KOPT-K1 (cell line): ENCODE measurements around the gene NMRK2.
"Not testable (repeated sequence)": the region's sequence is repeated elsewhere in the genome, so short reads cannot be mapped to it uniquely, and the experiment has no call there.

Experiments used
- H3K27ac ChIP-seq: fragments of 200-600 bp; sonication (generic); 2 replicates; pipeline ENCODE4 v1.5.1; 2016; ENCODE audit warnings: antibody characterized with exemption, mild to moderate bottlenecking, low read depth, low read length; ENCODE audit not compliant: poor library complexity, severe bottlenecking
- H3K36me3 ChIP-seq: fragments of 200-600 bp; sonication (generic); 2 replicates; pipeline ENCODE4 v1.5.1; 2017; ENCODE audit warnings: antibody characterized with exemption, mild to moderate bottlenecking, low read length, moderate library complexity; ENCODE audit not compliant: insufficient read depth
- H3K9me3 ChIP-seq: fragments of 200-600 bp; sonication (generic); 2 replicates; pipeline ENCODE4 v1.5.1; 2017; ENCODE audit warnings: antibody characterized with exemption, low read length, mild to moderate bottlenecking; ENCODE audit not compliant: insufficient read depth, poor library complexity, severe bottlenecking

NMRK2 gene

GRCh38 chr19:3916033-3916432 is 16.8 kb upstream of the NMRK2 start:
- no peak overlapping the region for H3K27ac ChIP-seq
- no peaks in the 10 kb centered on the region for H3K36me3 ChIP-seq
- peaks cover 5% of the 10 kb centered on the region for H3K9me3 ChIP-seq

DNA sequence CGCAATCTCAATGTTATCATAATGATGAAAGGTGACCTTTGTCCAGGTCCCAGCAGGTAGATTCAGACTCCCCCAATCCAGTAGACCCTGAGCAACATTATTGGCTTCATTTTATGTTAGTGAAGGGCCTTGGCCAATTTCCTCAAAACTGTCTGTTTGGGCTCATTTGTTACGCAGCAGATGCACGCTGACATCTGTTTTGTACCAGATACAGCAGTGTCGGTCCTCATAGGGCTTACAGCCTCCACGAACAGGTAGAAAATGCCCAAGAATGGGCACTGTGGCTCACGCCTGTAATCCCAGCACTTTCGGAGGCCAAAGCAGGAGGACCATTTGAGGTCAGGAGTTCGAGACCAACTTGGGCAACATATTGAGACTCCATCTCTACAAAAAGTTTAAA is 13.1 kb upstream of the NMRK2 start:
- Histone ChIP-seq H3K36me3 (no peaks in the 10 kb centered on the region), H3K9me3 (peaks cover 5% of the 10 kb centered on the region), H3K27ac (no peak overlapping the region)

GRCh38 chr19:3923096-3923758 is 9.6 kb upstream of the NMRK2 start:
- H3K36me3 ChIP-seq = no peaks in the 10 kb centered on the region
- no peak overlapping the region for H3K27ac ChIP-seq
- peaks cover 5% of the 10 kb centered on the region for H3K9me3 ChIP-seq

DNA sequence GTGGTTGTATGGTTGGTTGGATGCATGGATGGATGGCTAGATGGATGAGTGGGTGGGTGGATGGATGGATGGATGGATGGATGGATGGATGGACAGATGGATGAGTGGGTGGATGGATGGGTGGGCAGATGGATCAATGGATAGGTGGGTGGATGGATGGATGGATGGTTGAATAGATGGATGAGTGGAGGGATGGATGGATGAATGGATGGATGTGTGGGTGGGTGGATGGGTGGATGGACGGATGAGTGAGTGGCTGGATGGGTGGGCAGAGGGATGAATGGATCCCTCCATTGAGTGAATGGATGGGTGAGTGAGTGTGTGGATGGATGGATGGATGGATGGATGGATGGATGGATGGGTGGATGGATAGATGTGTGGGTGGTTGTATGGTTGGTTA is 9.0 kb upstream of the NMRK2 start:
- H3K9me3 ChIP-seq = peaks cover 5% of the 10 kb centered on the region
- no peak overlapping the region for H3K27ac ChIP-seq
- H3K36me3 ChIP-seq = no peaks in the 10 kb centered on the region

DNA sequence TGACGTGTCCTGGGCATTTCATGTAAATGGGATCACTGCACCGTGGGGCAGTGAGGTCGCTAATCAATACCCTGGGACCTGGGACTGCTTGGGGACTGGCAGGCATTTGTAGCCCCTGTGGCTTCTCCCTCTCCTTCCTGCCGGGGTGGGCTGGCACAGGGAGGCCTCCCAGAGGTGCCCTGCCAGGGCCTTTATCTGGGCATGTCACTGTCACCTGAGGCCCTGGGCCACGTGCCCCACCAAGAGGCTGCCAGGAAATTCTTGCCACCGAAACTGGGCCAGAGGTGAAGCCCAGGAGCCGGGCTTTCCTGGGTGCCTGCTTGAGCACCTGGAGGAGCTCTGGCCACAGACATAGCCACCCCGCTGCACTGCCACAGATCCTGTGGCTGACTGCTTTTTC is 1.8 kb upstream of the NMRK2 start:
- Histone ChIP-seq H3K36me3 (no peaks in the 10 kb centered on the region), H3K9me3 (no peaks in the 10 kb centered on the region), H3K27ac (no peak overlapping the region)

DNA sequence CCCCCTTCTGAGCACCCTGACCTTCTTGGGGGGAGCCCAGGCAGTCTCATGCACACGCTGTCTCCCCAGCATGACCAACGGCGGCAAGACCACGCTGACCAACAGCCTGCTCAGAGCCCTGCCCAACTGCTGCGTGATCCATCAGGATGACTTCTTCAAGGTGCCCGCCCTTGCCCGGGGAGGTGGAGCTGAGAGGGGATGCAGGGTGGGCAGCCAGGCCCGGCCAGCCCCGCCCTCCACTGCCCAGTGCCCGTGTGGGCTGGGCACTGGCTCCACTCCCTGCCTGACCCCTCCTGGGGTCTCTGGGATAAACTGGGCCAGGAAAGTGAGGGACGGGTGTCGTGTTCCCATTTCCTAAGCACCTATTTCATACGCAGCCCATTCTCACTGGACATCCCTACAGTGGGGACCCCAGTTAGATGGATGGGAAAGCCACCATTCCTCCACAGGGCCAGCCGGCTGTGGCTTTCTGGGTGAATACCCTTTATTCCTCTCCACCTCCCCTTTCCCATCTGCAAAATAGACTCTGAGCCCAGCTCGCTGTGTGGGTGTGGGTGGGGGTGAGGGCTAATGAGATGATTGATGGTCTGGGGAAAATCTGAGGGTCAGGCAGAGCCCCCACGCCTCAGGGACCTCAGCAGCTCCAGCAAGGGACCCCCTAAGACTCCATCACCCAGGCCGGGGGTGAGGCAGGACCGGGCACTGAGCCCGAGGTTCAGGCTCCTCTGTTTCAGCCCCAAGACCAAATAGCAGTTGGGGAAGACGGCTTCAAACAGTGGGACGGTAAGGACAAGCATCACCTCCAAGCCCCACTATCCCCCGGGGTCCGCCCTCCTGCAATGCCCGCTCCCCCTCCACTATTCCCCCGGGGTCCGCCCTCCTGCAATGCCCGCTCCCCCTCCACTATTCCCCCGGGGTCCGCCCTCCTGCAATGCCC is 3.9 kb downstream of the NMRK2 start:
- Histone ChIP-seq H3K27ac (no peak overlapping the region), H3K36me3 (no peaks in the 10 kb centered on the region), H3K9me3 (no peaks in the 10 kb centered on the region)

GRCh38 chr19:3938300-3938950 is 5.6 kb downstream of the NMRK2 start:
- not testable (repeated sequence) for H3K36me3 ChIP-seq, H3K9me3 ChIP-seq, H3K27ac ChIP-seq

- H3K27ac ChIP-seq = no peak overlapping the region
- H3K9me3 ChIP-seq = no peaks in the 10 kb centered on the region
- H3K36me3 ChIP-seq = no peaks in the 10 kb centered on the region
Measured at GRCh38 chr19:3942790-3943409, 10.0 kb downstream of the NMRK2 start.

- H3K9me3 ChIP-seq = no peaks in the 10 kb centered on the region
- H3K27ac ChIP-seq = no peak overlapping the region
- no peaks in the 10 kb centered on the region for H3K36me3 ChIP-seq
Measured at GRCh38 chr19:3944018-3944721, 11.3 kb downstream of the NMRK2 start.

DNA sequence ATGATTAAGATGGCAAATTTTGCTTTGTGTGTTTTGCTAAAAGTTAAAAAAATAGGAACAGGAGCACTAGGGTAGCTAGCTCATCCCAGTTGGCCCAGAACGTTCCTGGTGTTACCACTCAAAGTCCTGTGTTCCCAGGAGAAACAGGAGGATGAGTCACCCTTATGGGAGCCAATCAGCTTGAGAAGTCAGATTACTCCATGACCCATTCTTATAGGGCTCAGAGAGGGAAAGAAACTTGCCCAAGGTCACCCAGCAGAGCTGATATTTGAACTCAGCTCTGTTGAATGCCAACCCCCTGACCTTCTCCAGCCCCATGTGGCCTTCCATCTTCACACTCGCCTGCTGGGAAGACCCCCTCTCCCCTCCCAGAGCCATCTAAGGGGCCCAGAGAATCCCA is 13.0 kb downstream of the NMRK2 start:
- H3K9me3 ChIP-seq = no peaks in the 10 kb centered on the region
- no peaks in the 10 kb centered on the region for H3K36me3 ChIP-seq
- no peak overlapping the region for H3K27ac ChIP-seq

- not testable (repeated sequence) for H3K9me3 ChIP-seq, H3K36me3 ChIP-seq, H3K27ac ChIP-seq
Measured at GRCh38 chr19:3947316-3947933, 14.6 kb downstream of the NMRK2 start.

GRCh38 chr19:3949294-3949693 is 16.4 kb downstream of the NMRK2 start:
- H3K9me3 ChIP-seq = no peaks in the 10 kb centered on the region
- no peak overlapping the region for H3K27ac ChIP-seq
- H3K36me3 ChIP-seq = no peaks in the 10 kb centered on the region

- no peaks in the 10 kb centered on the region for H3K9me3 ChIP-seq
- no peaks in the 10 kb centered on the region for H3K36me3 ChIP-seq
- no peak overlapping the region for H3K27ac ChIP-seq
Measured at GRCh38 chr19:3949997-3950859, 17.4 kb downstream of the NMRK2 start.
